Hepatocyte (in vitro differentiated cells): ENCODE results near the gene PCDHGB3.

Experiments
- CTCF ChIP-seq: fragments of 200-600 bp; sonication (generic); IDR thresholded peaks from 2 replicates; pipeline ENCODE4 v1.5.1; 2016; ENCODE audit warnings: antibody characterized with exemption, mild to moderate bottlenecking; ENCODE audit not compliant: poor library complexity
- EZH2 ChIP-seq: fragments of 200-600 bp; sonication (generic); IDR thresholded peaks from 2 replicates; pipeline ENCODE4 v1.6.1; 2016; ENCODE audit warnings: antibody characterized with exemption, mild to moderate bottlenecking, borderline replicate concordance

GRCh38 chr5:141355641-141356040 is 14.4 kb upstream of the PCDHGB3 start:
- TF ChIP-seq CTCF (no peak), EZH2 (no peak)
